ENCODE measurements around the gene COPS4.

Gene COPS4

GRCh38 chr4:83065266-83065665 lies 30.3 kb downstream of the COPS4 start:
- TF ChIP-seq POLR2AphosphoS5 (IDR thresholded peaks at IDR 0.05; ENCODE audit: low read depth, low read length) (no peak), SIN3A (IDR thresholded peaks at IDR 0.05; ENCODE audit: borderline replicate concordance, insufficient read depth, low read length) (no peak), REST (IDR thresholded peaks at IDR 0.05; ENCODE audit: insufficient read depth in 1 of 2, low read depth in 2 of 2, low read length in 2 of 2) (no peak), FOXP2 (optimal IDR thresholded peaks at IDR 0.05; ENCODE audit: borderline replicate concordance, extremely low read depth, extremely low read length, insufficient read depth) (no peak), TAF1 (IDR thresholded peaks at IDR 0.05; ENCODE audit: borderline replicate concordance, insufficient read depth, low read length) (no peak)

GRCh38 chr4:83067058-83067639 lies 32.2 kb downstream of the COPS4 start:
- TF ChIP-seq TAF1 (IDR thresholded peaks at IDR 0.05; ENCODE audit: borderline replicate concordance, insufficient read depth, low read length): no peak
- no peak for TF ChIP-seq FOXP2 (optimal IDR thresholded peaks at IDR 0.05; ENCODE audit: borderline replicate concordance, extremely low read depth, extremely low read length, insufficient read depth)
- no peak for TF ChIP-seq SIN3A (IDR thresholded peaks at IDR 0.05; ENCODE audit: borderline replicate concordance, insufficient read depth, low read length)
- TF ChIP-seq POLR2AphosphoS5 (IDR thresholded peaks at IDR 0.05; ENCODE audit: low read depth, low read length): no peak
- TF ChIP-seq REST (IDR thresholded peaks at IDR 0.05; ENCODE audit: insufficient read depth in 1 of 2, low read depth in 2 of 2, low read length in 2 of 2): no peak

GRCh38 chr4:83071116-83071515 lies 36.1 kb downstream of the COPS4 start:
- TF ChIP-seq POLR2AphosphoS5 (IDR thresholded peaks at IDR 0.05; ENCODE audit: low read depth, low read length) (no peak), FOXP2 (optimal IDR thresholded peaks at IDR 0.05; ENCODE audit: borderline replicate concordance, extremely low read depth, extremely low read length, insufficient read depth) (no peak), SIN3A (IDR thresholded peaks at IDR 0.05; ENCODE audit: borderline replicate concordance, insufficient read depth, low read length) (no peak), TAF1 (IDR thresholded peaks at IDR 0.05; ENCODE audit: borderline replicate concordance, insufficient read depth, low read length) (no peak), REST (IDR thresholded peaks at IDR 0.05; ENCODE audit: insufficient read depth in 1 of 2, low read depth in 2 of 2, low read length in 2 of 2) (no peak)

GRCh38 chr4:83074086-83074704 lies 39.2 kb downstream of the COPS4 start:
- TF ChIP-seq POLR2AphosphoS5 (IDR thresholded peaks at IDR 0.05; ENCODE audit: low read depth, low read length): no peak

GRCh38 chr4:83075311-83076095 lies 40.5 kb downstream of the COPS4 start:
- TF ChIP-seq POLR2AphosphoS5 (IDR thresholded peaks at IDR 0.05; ENCODE audit: low read depth, low read length) (no peak), REST (IDR thresholded peaks at IDR 0.05; ENCODE audit: insufficient read depth in 1 of 2, low read depth in 2 of 2, low read length in 2 of 2) (no peak), SIN3A (IDR thresholded peaks at IDR 0.05; ENCODE audit: borderline replicate concordance, insufficient read depth, low read length) (no peak), TAF1 (IDR thresholded peaks at IDR 0.05; ENCODE audit: borderline replicate concordance, insufficient read depth, low read length) (no peak), FOXP2 (optimal IDR thresholded peaks at IDR 0.05; ENCODE audit: borderline replicate concordance, extremely low read depth, extremely low read length, insufficient read depth) (no peak)
